ENCODE results near the gene SULT1A1.
"Not testable (repeated sequence)": the region's sequence is repeated elsewhere in the genome, so short reads cannot be mapped to it uniquely, and the experiment has no call there.

The SULT1A1 gene

GRCh38 chr16:28602529-28602928 is 7.3 kb downstream of the SULT1A1 start:
- Mint-ChIP-seq H3K27ac (no peak overlapping the region), H3K27me3 (no peaks in the 10 kb centered on the region), H3K36me3 (ENCODE audit: low read depth) (peaks cover 14% of the 10 kb centered on the region), H3K4me3 (no peak overlapping the region), H3K9me3 (no peaks in the 10 kb centered on the region), H3K4me1 (ENCODE audit: low read depth) (peaks cover 2% of the 10 kb centered on the region)
- DNase-seq = no peak

GRCh38 chr16:28602062-28602461 is 7.8 kb downstream of the SULT1A1 start:
- not testable (repeated sequence) for H3K27me3 Mint-ChIP-seq, H3K27ac Mint-ChIP-seq
- H3K36me3 Mint-ChIP-seq (ENCODE audit: low read depth) = peaks cover 12% of the 10 kb centered on the region

DNA sequence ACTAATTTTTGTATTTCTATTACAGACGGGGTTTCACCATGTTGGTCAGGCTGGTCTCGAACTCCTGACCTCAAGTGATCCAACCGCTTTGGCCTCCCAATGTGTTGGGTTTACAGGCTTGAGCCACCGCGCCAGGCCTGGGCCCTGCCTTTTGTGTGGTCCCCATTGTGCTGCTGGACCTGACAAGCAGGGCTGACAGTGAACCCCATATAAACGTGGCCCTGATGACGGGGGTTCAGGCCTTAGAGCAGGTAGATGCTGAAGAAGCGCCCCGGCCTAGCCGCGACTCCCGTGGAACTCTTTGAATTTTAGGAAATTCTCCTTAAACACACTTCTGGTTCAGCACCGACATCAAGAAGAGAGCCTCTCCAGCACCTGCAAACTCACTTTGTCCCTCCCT is 8.3 kb downstream of the SULT1A1 start:
- H3K9me3 Mint-ChIP-seq; H3K36me3 Mint-ChIP-seq (ENCODE audit: low read depth); H3K27me3 Mint-ChIP-seq; H3K4me1 Mint-ChIP-seq (ENCODE audit: low read depth); H3K4me3 Mint-ChIP-seq; DNase-seq; H3K27ac Mint-ChIP-seq: not testable (repeated sequence)

More at GRCh38 chr16:28602062-28602461, 7.8 kb downstream of the SULT1A1 start:
- H3K4me1 Mint-ChIP-seq (ENCODE audit: low read depth); H3K4me3 Mint-ChIP-seq; DNase-seq; H3K9me3 Mint-ChIP-seq: not testable (repeated sequence)

DNA sequence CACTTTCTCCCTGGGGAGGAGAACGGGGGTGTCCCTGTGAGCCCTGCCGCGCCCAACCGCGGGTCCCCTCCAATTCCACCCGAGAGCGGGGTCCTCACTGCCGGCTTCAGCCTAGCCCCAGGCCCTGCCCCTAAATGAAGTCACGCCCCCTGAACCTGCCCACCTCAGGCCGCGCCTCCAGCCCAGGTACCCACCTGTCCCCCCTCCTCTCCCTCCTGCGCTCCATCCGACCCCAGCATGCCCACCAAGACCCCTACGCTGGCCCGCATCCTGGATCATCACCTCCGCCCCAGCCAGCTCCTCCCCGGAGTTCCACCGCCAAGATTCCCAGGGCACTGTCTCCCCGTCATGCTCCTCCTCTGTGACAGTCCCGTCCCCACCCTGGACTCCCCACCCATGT is 8.9 kb downstream of the SULT1A1 start:
- H3K4me3 Mint-ChIP-seq; H3K27me3 Mint-ChIP-seq; H3K4me1 Mint-ChIP-seq (ENCODE audit: low read depth); H3K9me3 Mint-ChIP-seq; DNase-seq; H3K27ac Mint-ChIP-seq; H3K36me3 Mint-ChIP-seq (ENCODE audit: low read depth): not testable (repeated sequence)

- H3K4me1 Mint-ChIP-seq (ENCODE audit: low read depth); H3K27ac Mint-ChIP-seq; H3K27me3 Mint-ChIP-seq; DNase-seq; H3K9me3 Mint-ChIP-seq; H3K36me3 Mint-ChIP-seq (ENCODE audit: low read depth); H3K4me3 Mint-ChIP-seq: not testable (repeated sequence)
These were observed 10.2 kb downstream of the SULT1A1 start for GRCh38 chr16:28599377-28600285.

GRCh38 chr16:28597692-28598261 is 12.1 kb downstream of the SULT1A1 start:
- no peak for DNase-seq
- Mint-ChIP-seq H3K4me1 (ENCODE audit: low read depth) (peaks cover 6% of the 10 kb centered on the region), H3K4me3 (no peak overlapping the region), H3K36me3 (ENCODE audit: low read depth) (peaks cover 1% of the 10 kb centered on the region), H3K27me3 (no peaks in the 10 kb centered on the region), H3K9me3 (no peaks in the 10 kb centered on the region), H3K27ac (no peak overlapping the region)

DNA sequence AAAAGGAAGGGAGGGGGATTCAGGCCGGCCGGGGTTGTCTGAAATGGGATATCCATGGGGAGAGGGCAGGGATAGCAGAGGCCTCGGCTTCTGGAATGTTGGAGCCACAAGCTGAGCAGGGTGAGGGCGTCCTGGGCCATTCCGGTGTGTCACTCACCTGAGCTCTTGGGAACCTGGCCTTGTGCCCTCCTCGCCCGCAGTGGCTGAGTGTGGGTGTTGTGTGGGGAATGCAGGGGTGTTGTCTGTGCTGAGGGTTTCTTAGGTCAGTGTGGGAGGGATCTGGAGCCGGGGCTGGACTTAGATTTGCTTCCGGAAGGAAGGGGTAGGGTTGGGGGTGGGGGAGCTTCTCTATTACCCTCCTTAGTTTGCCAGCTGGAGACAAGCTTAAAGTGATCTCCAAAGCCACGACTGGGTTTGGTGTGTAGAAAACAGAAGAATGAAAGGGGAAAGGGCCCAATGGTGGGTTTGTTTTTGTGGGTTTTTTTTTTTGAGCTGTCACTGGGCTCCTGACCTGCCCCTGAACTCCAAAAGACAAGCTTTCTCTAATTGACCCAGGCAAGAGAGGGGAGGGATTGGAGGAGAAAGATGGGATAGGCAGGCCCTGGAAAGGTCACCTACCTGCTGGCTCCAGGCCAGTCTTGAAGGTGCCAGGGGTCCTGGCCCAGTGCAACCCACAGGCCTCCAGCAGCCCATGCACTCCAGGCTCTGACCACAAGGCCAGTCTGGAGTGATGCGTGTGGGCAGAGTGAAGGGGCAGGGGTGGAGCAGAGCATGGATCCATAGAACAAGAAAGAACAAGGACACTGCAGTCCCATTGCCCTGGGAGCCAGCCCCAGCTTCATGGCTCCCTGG is 12.8 kb downstream of the SULT1A1 start, which contains the start of gene SULT1A2:
SULT1A2 (minus strand) TSS at position 211 of the 852 bp plus-strand sequence. CDS start 1,120 bp downstream, outside the sequence.
- H3K9me3 Mint-ChIP-seq = no peaks in the 10 kb centered on the region

GRCh38 chr16:28596115-28596630 is 13.7 kb downstream of the SULT1A1 start:
- Mint-ChIP-seq H3K4me3 (no peak overlapping the region), H3K27ac (no peak overlapping the region), H3K27me3 (no peaks in the 10 kb centered on the region), H3K36me3 (ENCODE audit: low read depth) (peaks cover 18% of the 10 kb centered on the region), H3K4me1 (ENCODE audit: low read depth) (peaks cover 6% of the 10 kb centered on the region), H3K9me3 (no peaks in the 10 kb centered on the region)
- no peak for DNase-seq

More for the DNA sequence above, 12.8 kb downstream of the SULT1A1 start, which contains the start of gene SULT1A2:
- Mint-ChIP-seq H3K27ac (no peak within 1 kb of the TSS), H3K27me3 (no peaks in the 10 kb centered on the region), H3K4me3 (no peak within 1 kb of the TSS), H3K36me3 (ENCODE audit: low read depth) (peaks cover 9% of the 10 kb centered on the region), H3K4me1 (ENCODE audit: low read depth) (peaks cover 6% of the 10 kb centered on the region)
- no peak for DNase-seq

- not testable (repeated sequence) for H3K9me3 Mint-ChIP-seq; H3K27ac Mint-ChIP-seq; H3K4me1 Mint-ChIP-seq (ENCODE audit: low read depth)
These were observed 14.4 kb downstream of the SULT1A1 start for GRCh38 chr16:28595451-28595850.

GRCh38 chr16:28592979-28593553 is 16.8 kb downstream of the SULT1A1 start:
- no peak overlapping the region for H3K27ac Mint-ChIP-seq
- H3K9me3 Mint-ChIP-seq = no peaks in the 10 kb centered on the region
- DNase-seq = no peak
- H3K4me3 Mint-ChIP-seq = no peak overlapping the region
- no peaks in the 10 kb centered on the region for H3K27me3 Mint-ChIP-seq
- peaks cover 6% of the 10 kb centered on the region for H3K4me1 Mint-ChIP-seq (ENCODE audit: low read depth)
- H3K36me3 Mint-ChIP-seq (ENCODE audit: low read depth) = peaks cover 47% of the 10 kb centered on the region

More at GRCh38 chr16:28595451-28595850, 14.4 kb downstream of the SULT1A1 start:
- DNase-seq, H3K4me3 Mint-ChIP-seq, H3K27me3 Mint-ChIP-seq: not testable (repeated sequence)
- peaks cover 25% of the 10 kb centered on the region for H3K36me3 Mint-ChIP-seq (ENCODE audit: low read depth)

DNA sequence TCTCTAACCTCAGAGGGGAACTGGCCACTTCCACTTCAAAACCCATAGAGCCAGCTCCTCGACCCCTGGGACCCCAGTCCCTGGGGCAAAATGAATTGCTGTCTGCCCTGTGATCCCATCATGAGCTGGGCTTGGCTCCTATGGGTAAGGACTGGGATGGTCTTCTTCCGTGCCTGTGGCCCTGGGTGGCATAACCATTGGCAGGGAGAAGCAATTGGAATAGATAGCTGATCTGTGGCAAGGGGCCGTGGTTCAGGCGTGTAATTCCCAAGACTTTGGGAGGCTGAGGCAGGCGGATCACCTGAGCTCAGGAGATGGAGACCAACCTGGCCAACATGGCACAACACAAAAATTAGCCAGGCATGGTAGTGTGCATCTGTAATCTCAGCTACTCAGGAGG is 17.3 kb downstream of the SULT1A1 start:
- Mint-ChIP-seq H3K4me3 (no peak overlapping the region), H3K27ac (peak overlapping the region; percentile 18), H3K4me1 (ENCODE audit: low read depth) (peaks cover 4% of the 10 kb centered on the region), H3K9me3 (no peaks in the 10 kb centered on the region), H3K27me3 (no peaks in the 10 kb centered on the region), H3K36me3 (ENCODE audit: low read depth) (peaks cover 50% of the 10 kb centered on the region)
- DNase-seq = no peak

- Mint-ChIP-seq H3K27ac (peak overlapping the region; percentile 59), H3K4me3 (no peak overlapping the region), H3K36me3 (ENCODE audit: low read depth) (peaks cover 61% of the 10 kb centered on the region), H3K9me3 (no peaks in the 10 kb centered on the region), H3K27me3 (no peaks in the 10 kb centered on the region), H3K4me1 (ENCODE audit: low read depth) (peaks cover 2% of the 10 kb centered on the region)
- DNase-seq = no peak
These were observed 18.5 kb downstream of the SULT1A1 start for GRCh38 chr16:28591355-28591754.

GRCh38 chr16:28590384-28591340 is 19.2 kb downstream of the SULT1A1 start:
- Mint-ChIP-seq H3K4me1 (ENCODE audit: low read depth) (peaks cover 2% of the 10 kb centered on the region), H3K36me3 (ENCODE audit: low read depth) (peaks cover 68% of the 10 kb centered on the region), H3K9me3 (no peaks in the 10 kb centered on the region), H3K27me3 (no peaks in the 10 kb centered on the region), H3K4me3 (no peak overlapping the region), H3K27ac (peak overlapping the region; percentile 59)
- no peak for DNase-seq
